ENCODE data around the gene ARHGAP44.

DNA sequence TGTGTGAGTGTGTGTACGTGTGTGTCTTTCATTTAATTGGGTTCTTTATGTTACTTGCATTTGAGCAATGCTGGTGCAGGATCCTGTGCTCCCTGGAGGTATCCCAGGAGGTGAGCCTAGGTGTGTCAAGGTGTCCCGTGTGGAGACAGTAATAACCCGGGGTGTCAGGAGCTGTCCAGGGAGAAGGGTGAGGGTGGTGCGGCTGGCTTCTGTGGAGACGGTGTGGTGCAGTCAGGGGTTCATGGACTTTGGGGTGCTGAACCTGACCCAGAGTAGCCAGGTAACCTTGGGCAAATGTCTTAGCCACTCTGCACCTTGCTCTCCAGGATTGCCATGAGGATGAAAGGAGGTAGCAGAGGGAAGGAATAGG, 235.9 kb downstream of the ARHGAP44 start:
- TF ChIP-seq, protein P1, sequence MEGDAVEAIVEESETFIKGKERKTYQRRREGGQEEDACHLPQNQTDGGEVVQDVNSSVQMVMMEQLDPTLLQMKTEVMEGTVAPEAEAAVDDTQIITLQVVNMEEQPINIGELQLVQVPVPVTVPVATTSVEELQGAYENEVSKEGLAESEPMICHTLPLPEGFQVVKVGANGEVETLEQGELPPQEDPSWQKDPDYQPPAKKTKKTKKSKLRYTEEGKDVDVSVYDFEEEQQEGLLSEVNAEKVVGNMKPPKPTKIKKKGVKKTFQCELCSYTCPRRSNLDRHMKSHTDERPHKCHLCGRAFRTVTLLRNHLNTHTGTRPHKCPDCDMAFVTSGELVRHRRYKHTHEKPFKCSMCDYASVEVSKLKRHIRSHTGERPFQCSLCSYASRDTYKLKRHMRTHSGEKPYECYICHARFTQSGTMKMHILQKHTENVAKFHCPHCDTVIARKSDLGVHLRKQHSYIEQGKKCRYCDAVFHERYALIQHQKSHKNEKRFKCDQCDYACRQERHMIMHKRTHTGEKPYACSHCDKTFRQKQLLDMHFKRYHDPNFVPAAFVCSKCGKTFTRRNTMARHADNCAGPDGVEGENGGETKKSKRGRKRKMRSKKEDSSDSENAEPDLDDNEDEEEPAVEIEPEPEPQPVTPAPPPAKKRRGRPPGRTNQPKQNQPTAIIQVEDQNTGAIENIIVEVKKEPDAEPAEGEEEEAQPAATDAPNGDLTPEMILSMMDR (IDR thresholded peaks at IDR 0.05; ENCODE audit: extremely low read depth in 1 of 2, insufficient read depth in 1 of 2, low read depth in 1 of 2, low read length in 2 of 2): no peak
- TF ChIP-seq EZH2 (IDR thresholded peaks at IDR 0.05; ENCODE audit: borderline replicate concordance, low read depth, low read length, severe bottlenecking) (no peak), POLR2A (IDR thresholded peaks at IDR 0.05; ENCODE audit: low read depth, low read length) (no peak), POLR2AphosphoS5 (IDR thresholded peaks at IDR 0.05; ENCODE audit: insufficient read depth, low read depth, low read length) (no peak)
- TF ChIP-seq, protein P2, sequence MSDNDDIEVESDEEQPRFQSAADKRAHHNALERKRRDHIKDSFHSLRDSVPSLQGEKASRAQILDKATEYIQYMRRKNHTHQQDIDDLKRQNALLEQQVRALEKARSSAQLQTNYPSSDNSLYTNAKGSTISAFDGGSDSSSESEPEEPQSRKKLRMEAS (IDR thresholded peaks at IDR 0.05; ENCODE audit: insufficient read depth, insufficient read length): no peak

Measured in endothelial cell of umbilical vein (primary cell).